Measurements from ENCODE around the gene ITGA6.

DNA sequence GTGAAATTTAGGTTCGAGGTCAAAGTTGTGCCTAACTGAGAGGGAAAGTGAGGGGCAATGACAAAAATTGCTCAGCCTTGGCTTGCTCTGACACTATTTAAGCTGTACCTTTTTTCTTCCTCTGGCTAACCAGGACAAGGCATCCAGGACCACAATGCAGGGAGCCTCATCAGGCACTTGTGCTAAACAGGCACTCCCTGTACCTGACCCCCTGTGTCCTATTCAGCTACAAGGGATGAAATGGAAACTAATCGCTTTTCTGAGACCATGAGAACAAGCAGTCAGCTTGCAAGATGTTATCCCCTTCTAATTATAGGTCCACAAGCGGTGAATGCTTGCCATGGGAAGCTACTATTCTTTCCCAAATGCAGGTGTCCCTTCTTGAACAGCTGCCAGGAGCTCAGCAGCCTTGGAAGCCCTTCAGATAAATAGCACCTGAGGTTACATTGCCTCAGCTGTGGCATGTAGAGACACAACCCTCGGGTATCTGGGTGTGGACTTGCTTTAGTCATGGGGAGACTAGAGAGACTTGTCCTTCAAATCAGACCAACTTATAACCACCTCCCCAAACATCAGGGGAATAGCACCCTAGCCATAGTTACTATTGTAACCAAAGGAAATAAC lies 19.1 kb upstream of the ITGA6 start:
- TF ChIP-seq STAT1 (IDR thresholded peaks at IDR 0.05; ENCODE audit: unreplicated experiment) (no peak), POLR2AphosphoS5 (IDR thresholded peaks at IDR 0.05; ENCODE audit: low read depth) (no peak), EZH2phosphoT487 (IDR thresholded peaks at IDR 0.05; ENCODE audit: unreplicated experiment) (no peak), EZH2 (IDR thresholded peaks at IDR 0.05; ENCODE audit: low read depth, unreplicated experiment) (no peak), CREB1 (CRISPR knock-in tag; IDR thresholded peaks at IDR 0.05; ENCODE audit: low read depth) (no peak), ZNF114 (CRISPR knock-in tag; IDR thresholded peaks at IDR 0.05) (no peak), JUNB (IDR thresholded peaks at IDR 0.05; ENCODE audit: unreplicated experiment) (no peak), ZNF331 (CRISPR knock-in tag; IDR thresholded peaks at IDR 0.05; ENCODE audit: low read depth) (no peak)
- TF ChIP-seq, protein P1, sequence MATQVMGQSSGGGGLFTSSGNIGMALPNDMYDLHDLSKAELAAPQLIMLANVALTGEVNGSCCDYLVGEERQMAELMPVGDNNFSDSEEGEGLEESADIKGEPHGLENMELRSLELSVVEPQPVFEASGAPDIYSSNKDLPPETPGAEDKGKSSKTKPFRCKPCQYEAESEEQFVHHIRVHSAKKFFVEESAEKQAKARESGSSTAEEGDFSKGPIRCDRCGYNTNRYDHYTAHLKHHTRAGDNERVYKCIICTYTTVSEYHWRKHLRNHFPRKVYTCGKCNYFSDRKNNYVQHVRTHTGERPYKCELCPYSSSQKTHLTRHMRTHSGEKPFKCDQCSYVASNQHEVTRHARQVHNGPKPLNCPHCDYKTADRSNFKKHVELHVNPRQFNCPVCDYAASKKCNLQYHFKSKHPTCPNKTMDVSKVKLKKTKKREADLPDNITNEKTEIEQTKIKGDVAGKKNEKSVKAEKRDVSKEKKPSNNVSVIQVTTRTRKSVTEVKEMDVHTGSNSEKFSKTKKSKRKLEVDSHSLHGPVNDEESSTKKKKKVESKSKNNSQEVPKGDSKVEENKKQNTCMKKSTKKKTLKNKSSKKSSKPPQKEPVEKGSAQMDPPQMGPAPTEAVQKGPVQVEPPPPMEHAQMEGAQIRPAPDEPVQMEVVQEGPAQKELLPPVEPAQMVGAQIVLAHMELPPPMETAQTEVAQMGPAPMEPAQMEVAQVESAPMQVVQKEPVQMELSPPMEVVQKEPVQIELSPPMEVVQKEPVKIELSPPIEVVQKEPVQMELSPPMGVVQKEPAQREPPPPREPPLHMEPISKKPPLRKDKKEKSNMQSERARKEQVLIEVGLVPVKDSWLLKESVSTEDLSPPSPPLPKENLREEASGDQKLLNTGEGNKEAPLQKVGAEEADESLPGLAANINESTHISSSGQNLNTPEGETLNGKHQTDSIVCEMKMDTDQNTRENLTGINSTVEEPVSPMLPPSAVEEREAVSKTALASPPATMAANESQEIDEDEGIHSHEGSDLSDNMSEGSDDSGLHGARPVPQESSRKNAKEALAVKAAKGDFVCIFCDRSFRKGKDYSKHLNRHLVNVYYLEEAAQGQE (IDR thresholded peaks at IDR 0.05; ENCODE audit: unreplicated experiment), result no peak
- TF ChIP-seq, protein P2, sequence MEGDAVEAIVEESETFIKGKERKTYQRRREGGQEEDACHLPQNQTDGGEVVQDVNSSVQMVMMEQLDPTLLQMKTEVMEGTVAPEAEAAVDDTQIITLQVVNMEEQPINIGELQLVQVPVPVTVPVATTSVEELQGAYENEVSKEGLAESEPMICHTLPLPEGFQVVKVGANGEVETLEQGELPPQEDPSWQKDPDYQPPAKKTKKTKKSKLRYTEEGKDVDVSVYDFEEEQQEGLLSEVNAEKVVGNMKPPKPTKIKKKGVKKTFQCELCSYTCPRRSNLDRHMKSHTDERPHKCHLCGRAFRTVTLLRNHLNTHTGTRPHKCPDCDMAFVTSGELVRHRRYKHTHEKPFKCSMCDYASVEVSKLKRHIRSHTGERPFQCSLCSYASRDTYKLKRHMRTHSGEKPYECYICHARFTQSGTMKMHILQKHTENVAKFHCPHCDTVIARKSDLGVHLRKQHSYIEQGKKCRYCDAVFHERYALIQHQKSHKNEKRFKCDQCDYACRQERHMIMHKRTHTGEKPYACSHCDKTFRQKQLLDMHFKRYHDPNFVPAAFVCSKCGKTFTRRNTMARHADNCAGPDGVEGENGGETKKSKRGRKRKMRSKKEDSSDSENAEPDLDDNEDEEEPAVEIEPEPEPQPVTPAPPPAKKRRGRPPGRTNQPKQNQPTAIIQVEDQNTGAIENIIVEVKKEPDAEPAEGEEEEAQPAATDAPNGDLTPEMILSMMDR (conservative IDR thresholded peaks at IDR 0.05; ENCODE audit: low read depth in 2 of 2), result no peak
- TF ChIP-seq, protein P3, sequence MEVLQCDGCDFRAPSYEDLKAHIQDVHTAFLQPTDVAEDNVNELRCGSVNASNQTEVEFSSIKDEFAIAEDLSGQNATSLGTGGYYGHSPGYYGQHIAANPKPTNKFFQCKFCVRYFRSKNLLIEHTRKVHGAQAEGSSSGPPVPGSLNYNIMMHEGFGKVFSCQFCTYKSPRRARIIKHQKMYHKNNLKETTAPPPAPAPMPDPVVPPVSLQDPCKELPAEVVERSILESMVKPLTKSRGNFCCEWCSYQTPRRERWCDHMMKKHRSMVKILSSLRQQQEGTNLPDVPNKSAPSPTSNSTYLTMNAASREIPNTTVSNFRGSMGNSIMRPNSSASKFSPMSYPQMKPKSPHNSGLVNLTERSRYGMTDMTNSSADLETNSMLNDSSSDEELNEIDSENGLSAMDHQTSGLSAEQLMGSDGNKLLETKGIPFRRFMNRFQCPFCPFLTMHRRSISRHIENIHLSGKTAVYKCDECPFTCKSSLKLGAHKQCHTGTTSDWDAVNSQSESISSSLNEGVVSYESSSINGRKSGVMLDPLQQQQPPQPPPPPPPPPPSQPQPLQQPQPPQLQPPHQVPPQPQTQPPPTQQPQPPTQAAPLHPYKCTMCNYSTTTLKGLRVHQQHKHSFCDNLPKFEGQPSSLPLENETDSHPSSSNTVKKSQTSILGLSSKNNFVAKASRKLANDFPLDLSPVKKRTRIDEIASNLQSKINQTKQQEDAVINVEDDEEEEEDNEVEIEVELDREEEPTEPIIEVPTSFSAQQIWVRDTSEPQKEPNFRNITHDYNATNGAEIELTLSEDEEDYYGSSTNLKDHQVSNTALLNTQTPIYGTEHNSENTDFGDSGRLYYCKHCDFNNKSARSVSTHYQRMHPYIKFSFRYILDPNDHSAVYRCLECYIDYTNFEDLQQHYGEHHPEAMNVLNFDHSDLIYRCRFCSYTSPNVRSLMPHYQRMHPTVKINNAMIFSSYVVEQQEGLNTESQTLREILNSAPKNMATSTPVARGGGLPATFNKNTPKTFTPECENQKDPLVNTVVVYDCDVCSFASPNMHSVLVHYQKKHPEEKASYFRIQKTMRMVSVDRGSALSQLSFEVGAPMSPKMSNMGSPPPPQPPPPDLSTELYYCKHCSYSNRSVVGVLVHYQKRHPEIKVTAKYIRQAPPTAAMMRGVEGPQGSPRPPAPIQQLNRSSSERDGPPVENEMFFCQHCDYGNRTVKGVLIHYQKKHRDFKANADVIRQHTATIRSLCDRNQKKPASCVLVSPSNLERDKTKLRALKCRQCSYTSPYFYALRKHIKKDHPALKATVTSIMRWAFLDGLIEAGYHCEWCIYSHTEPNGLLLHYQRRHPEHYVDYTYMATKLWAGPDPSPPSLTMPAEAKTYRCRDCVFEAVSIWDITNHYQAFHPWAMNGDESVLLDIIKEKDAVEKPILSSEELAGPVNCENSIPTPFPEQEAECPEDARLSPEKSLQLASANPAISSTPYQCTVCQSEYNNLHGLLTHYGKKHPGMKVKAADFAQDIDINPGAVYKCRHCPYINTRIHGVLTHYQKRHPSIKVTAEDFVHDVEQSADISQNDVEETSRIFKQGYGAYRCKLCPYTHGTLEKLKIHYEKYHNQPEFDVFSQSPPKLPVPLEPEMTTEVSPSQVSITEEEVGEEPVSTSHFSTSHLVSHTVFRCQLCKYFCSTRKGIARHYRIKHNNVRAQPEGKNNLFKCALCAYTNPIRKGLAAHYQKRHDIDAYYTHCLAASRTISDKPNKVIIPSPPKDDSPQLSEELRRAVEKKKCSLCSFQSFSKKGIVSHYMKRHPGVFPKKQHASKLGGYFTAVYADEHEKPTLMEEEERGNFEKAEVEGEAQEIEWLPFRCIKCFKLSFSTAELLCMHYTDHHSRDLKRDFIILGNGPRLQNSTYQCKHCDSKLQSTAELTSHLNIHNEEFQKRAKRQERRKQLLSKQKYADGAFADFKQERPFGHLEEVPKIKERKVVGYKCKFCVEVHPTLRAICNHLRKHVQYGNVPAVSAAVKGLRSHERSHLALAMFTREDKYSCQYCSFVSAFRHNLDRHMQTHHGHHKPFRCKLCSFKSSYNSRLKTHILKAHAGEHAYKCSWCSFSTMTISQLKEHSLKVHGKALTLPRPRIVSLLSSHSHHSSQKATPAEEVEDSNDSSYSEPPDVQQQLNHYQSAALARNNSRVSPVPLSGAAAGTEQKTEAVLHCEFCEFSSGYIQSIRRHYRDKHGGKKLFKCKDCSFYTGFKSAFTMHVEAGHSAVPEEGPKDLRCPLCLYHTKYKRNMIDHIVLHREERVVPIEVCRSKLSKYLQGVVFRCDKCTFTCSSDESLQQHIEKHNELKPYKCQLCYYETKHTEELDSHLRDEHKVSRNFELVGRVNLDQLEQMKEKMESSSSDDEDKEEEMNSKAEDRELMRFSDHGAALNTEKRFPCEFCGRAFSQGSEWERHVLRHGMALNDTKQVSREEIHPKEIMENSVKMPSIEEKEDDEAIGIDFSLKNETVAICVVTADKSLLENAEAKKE (CRISPR knock-in tag; IDR thresholded peaks at IDR 0.05), result no peak
- TF ChIP-seq, protein P4, sequence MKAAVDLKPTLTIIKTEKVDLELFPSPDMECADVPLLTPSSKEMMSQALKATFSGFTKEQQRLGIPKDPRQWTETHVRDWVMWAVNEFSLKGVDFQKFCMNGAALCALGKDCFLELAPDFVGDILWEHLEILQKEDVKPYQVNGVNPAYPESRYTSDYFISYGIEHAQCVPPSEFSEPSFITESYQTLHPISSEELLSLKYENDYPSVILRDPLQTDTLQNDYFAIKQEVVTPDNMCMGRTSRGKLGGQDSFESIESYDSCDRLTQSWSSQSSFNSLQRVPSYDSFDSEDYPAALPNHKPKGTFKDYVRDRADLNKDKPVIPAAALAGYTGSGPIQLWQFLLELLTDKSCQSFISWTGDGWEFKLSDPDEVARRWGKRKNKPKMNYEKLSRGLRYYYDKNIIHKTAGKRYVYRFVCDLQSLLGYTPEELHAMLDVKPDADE (IDR thresholded peaks at IDR 0.05), result no peak

Data from GM23338 (cell line).